Measurements from ENCODE around the gene RNLS.

RNLS gene

GRCh38 chr10:88530093-88530492 is 53.0 kb downstream of the RNLS start:
- H3K4me3 ChIP-seq (ENCODE audit: low read depth, low read length) = no peak overlapping the region
- TF ChIP-seq, protein P1, sequence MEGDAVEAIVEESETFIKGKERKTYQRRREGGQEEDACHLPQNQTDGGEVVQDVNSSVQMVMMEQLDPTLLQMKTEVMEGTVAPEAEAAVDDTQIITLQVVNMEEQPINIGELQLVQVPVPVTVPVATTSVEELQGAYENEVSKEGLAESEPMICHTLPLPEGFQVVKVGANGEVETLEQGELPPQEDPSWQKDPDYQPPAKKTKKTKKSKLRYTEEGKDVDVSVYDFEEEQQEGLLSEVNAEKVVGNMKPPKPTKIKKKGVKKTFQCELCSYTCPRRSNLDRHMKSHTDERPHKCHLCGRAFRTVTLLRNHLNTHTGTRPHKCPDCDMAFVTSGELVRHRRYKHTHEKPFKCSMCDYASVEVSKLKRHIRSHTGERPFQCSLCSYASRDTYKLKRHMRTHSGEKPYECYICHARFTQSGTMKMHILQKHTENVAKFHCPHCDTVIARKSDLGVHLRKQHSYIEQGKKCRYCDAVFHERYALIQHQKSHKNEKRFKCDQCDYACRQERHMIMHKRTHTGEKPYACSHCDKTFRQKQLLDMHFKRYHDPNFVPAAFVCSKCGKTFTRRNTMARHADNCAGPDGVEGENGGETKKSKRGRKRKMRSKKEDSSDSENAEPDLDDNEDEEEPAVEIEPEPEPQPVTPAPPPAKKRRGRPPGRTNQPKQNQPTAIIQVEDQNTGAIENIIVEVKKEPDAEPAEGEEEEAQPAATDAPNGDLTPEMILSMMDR (IDR thresholded peaks at IDR 0.05; ENCODE audit: low read depth, low read length) = no peak

GRCh38 chr10:88528806-88529570 is 54.1 kb downstream of the RNLS start:
- no peak overlapping the region for H3K4me3 ChIP-seq (ENCODE audit: low read depth, low read length)
- TF ChIP-seq, protein P1 (IDR thresholded peaks at IDR 0.05; ENCODE audit: low read depth, low read length) = no peak

- H3K4me3 ChIP-seq (ENCODE audit: low read depth, low read length) = no peak overlapping the region
- TF ChIP-seq, protein P1 (IDR thresholded peaks at IDR 0.05; ENCODE audit: low read depth, low read length) = no peak
These were observed 54.9 kb downstream of the RNLS start for GRCh38 chr10:88528201-88528600.

- TF ChIP-seq, protein P1 (IDR thresholded peaks at IDR 0.05; ENCODE audit: low read depth, low read length) = no peak
- H3K4me3 ChIP-seq (ENCODE audit: low read depth, low read length) = no peak overlapping the region
These were observed 55.9 kb downstream of the RNLS start for GRCh38 chr10:88527245-88527644.

GRCh38 chr10:88526501-88527105 is 56.5 kb downstream of the RNLS start:
- TF ChIP-seq, protein P1 (IDR thresholded peaks at IDR 0.05; ENCODE audit: low read depth, low read length) = no peak
- H3K4me3 ChIP-seq (ENCODE audit: low read depth, low read length) = no peak overlapping the region

DNA sequence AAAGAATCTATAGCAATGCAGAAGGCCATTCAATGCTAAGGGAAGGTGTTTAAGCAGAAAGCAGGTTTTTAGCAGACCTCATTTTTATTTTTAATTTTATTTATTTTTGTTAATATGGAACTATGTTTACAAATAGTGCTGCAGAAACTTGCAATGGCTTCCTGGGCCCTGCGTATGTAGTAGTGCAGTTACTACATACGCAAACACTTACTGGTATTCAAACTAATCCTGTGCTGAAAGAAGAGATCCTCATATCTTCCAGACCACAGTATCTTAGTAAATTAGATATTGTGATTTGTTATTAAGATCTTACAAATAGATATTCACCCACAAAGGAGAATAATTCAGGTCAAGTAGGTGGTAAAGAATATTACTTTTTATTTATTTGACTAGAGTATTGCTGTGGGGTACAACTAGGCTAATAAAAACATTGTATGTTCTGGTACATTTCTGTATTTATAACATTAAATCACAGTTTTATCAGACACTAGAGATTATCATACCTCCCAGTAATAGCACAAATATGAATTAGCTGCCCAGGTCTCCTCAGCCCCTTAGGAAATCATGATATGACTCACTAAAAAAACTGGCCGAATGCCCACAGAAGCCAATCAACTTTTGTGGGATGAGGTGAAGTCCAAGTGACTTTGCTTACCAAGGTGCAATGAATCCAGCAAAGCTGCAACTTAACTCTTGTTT is 57.6 kb downstream of the RNLS start:
- TF ChIP-seq, protein P1 (IDR thresholded peaks at IDR 0.05; ENCODE audit: low read depth, low read length) = no peak
- H3K4me3 ChIP-seq (ENCODE audit: low read depth, low read length) = no peak overlapping the region

Measured in WI38 (cell line).